HG03139 (cell line): ENCODE measurements around the gene EEF1G.
"Not testable (repeated sequence)": the region's sequence is repeated elsewhere in the genome, so short reads cannot be mapped to it uniquely, and the experiment has no call there.

ENCODE experiments used
- ATAC-seq: cut with Tn5 transposase; IDR thresholded peaks from one replicate; pipeline ENCODE4 v1.9.1; 2021; ENCODE audit not compliant: unreplicated experiment

The EEF1G gene, protein sequence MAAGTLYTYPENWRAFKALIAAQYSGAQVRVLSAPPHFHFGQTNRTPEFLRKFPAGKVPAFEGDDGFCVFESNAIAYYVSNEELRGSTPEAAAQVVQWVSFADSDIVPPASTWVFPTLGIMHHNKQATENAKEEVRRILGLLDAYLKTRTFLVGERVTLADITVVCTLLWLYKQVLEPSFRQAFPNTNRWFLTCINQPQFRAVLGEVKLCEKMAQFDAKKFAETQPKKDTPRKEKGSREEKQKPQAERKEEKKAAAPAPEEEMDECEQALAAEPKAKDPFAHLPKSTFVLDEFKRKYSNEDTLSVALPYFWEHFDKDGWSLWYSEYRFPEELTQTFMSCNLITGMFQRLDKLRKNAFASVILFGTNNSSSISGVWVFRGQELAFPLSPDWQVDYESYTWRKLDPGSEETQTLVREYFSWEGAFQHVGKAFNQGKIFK

DNA sequence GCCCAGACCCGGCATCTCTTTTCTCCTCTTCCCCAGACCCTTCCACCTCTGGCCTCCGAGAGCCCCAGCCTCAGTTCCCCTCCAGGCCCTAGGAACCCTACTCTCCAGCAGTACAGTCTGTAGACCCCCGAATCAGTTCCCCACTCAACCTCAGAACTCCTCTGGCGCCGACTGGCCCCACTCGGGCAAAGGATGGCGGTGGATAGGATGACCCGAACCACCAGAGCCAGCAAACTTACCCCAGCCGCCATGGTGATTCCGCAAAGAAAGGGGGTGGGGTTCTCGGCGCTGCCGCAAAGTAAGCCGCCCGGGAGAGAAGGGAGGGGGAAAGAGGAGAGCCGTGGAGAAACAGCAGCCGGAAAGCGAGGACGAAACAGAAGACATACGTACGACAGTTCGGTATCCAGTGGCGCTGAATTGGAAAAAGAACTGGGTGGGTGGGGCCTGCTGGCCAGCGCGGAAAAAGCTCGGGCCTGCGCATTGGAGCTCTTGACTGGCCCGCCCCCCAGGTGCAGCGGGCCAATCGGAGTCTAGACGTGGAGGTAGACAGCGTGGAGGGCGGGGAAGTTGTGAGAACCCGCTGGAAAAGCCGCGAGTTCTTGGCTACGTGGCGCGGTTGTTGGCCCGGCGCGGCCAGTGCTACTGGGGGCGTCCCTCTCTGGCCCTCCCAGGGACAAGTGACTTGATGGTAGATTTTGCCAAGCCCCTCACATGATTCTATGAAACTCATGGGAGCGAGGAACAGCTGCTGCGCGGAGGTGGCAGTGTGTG, at the start of gene EEF1G:
TSS of gene EEF1G (minus strand) at position 300 of the 771 bp plus-strand sequence. CDS start at position 251, 49 bp downstream.
- peak; percentile 80 for ATAC-seq

DNA sequence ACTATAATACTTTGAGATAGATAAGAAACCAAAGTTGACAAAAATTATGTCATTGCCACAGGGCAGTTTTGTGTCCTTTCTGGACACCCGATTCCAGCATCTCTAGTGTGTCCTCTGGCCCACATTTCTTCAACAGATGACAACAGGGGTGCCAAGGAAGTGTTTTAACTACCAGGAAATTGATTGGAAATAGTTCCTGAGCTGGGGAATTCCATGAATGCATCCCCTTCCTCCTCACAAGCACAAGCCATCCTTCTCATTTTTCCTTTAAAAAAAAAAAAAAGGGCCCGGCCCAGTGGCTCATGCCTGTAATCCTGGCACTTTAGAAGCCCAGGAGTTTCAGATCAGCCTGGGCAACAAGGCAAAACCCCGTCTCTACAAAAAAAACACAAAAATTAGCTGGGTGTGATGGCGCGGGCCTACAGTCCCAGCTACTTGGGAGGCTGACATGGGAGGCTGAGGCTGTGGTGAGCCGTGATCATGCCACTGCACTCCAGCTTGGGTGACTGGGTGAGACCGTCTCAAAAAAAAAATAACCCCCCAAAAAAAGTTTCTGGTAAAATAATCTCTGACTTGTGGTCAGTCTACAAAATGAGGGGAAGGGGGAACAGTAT, 48.9 kb upstream of the EEF1G start:
- no peak for ATAC-seq

DNA sequence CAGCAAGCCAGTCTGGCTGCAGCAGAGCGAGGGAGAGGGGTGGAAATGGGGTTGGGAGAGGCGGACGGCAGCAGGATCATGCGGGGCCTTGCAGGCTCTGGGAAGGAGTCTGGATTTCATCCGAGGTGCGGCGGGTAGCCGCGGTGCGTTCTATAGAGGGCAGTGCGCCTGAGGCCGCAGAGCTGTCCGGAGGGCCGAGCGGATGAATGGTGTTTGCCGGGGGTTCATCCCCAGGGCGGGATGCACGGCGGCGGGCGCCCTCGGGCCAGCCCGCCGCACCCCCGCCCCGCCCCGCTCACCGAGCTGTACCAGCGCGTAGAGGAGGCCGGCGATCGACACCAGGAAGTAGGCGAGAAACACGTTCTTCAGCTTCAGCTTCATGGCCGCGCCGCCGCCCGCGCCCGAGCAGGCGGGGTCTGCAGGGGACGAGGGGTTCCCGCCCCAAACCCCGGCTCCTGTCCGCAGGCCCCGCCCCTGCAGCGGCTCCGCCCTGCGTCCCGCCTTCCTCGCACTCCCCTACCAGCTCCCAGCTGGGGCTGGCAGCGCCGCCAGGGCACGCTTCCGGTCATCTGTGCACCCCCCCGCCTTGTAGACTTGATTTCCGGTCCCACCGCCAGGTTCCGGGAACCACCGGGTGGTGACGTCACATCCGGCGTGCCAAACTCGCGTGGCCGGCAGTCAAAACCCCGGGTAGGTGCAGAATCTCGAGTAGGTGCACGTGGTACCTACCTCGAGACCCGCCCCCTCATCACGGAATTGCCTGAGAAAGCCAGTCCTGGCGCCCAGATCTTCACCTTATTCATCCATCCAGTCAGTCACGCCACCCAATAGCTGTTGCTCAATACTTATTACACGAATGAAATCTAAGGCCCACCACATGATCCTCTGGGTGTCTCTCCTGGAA, 48.1 kb upstream of the EEF1G start, which contains the start of gene B3GAT3:
TSS of gene B3GAT3 (minus strand) at position 420 of the 904 bp plus-strand sequence. CDS start at position 381, 39 bp downstream.
- ATAC-seq: peak; percentile 92

DNA sequence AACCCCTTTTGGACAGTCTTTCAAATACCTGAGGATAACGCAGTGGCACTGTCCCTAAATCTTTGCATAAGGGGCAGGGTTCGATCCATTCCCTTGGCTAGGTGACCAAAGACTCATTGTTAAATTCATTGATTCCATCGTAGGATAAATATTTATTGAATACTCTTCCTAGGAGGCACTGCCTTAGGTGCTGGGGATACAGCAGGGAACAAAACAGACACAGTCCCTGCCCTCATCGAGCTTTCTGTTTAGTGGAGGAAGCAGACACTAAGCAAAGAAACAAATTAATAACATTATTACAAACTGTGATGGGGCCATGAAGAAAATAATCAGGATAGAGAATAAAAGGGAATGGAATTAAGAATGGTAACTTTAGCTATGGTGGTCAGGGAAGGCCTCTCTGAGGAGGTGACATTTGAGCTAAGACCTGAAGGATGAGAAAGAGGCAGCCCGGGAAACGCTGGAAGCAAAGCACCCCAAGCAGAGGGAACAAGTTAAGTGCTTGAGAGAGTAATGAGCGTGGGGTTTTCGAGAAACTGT, 47.4 kb upstream of the EEF1G start:
- ATAC-seq: no peak

DNA sequence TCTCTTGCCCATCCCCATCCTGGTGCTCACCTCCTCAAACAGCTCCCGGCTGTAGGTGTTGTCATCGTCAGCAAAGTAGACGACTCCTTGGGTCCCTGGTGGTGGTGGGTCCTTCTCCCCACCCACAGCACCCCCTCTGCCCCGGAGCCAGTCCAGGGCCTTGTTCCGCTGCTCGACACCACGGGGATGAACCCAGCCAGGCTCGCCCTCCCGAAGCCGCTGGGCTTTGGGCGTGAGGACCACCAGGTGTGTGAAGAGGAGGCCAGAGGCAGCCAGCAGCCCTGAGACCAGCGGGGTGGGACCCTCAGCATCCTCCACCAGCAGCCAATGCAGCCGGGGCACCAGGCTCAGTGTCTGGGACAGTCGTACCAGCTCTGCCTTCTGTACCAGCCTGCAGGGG, 43.3 kb upstream of the EEF1G start:
- not testable (repeated sequence) for ATAC-seq

DNA sequence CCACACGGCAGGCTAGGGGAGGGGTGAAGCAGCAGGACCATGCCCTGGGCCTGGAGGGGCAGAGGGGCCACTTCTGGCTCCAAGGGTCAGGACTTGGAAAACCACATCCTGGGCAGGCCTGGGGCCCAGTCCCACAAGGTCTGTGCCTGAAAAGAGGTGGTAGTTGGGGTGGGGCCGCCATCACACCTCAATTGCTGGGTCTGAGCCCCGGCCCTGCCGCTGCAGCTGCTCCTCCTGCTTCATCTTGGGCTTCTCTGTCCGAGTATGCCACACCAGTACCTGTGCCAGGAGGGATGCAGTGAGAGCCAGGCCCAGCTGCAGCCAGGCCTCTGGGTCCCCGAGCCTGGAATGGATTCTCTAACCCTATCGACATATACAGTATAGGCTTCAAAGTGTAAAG, 41.8 kb upstream of the EEF1G start:
- no peak for ATAC-seq

DNA sequence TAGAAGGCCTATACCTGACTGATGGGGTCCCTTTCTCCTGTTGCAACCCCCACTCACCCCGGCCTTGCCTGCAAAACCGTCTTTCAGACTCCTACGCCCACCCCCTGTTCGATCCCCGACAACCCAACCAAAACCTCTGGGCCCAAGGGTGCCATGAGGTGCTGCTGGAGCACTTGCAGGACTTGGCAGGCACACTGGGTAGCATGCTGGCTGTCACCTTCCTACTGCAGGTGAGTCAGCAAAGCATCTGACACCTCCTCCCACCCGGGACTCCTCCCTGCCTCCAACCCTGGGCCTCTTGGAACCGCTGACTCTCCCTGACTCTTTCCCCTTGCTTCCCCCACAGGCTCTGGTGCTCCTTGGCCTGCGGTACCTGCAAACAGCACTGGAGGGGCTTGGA, 40.6 kb upstream of the EEF1G start:
- no peak for ATAC-seq

DNA sequence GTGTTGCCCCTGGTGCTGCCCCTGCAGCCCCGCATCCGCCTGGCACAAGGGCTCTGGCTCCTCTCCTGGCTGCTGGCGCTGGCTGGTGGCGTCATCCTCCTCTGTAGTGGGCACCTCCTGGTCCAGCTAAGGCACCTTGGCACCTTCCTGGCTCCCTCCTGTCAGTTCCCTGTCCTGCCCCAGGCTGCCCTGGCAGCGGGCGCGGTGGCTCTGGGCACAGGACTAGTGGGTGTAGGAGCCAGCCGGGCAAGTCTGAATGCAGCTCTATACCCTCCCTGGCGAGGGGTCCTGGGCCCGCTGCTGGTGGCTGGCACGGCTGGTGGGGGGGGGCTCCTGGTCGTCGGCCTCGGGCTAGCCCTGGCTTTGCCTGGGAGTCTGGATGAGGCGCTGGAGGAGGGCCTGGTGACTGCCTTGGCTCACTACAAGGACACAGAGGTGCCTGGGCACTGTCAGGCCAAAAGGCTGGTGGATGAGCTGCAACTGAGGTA, 39.6 kb upstream of the EEF1G start:
- no peak for ATAC-seq

DNA sequence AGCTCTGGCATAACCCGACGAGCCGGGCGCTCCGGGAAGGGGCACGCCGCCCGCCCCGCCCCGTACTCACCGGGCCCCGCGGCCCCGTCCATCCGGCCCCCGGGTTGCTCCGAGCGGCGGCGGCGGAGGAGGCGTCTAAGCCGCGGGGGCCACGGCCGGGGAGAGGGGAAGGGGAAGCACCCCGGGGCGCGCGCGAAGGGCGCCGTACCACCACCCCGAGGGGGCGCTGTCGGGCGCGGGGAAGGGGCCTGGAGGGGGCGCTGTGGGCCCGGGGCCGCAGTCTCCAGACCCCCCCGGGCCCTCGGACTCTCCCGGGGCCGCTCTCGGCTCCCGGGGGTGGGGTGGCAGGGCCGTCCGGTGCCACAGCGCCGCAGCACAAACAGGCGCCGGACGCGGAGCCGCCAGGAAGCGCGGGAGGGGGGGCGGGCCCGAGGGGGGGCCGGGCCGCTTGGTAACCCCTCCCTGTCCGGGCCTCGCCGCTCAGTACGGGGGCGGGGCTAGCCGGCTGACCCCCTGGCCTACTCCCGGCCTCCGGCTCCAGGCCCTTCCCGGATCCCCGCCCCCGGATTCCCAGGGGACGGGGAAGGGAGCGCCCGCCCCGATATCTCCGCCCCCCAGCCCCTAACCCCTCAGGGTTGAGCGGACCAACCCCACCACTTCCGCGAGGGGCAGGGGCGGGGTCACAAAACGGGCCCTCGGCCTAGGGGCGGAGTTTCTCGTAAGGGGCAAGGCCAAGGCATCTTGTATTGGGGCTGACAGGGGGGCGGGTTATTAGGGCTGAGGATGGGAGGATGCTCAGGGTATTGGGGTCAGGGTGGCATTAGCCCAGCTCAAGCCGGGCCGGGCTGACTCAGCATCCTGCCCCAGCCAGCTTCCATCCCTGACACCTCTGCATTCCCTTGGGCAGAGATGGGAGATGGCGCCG, 38.9 kb upstream of the EEF1G start, which contains the start of the genes EML3 and ROM1:
TSS of gene EML3 (minus strand) at position 410 of the 925 bp plus-strand sequence. CDS start at position 92, 318 bp downstream.
TSS of gene ROM1 (plus strand) at position 892 of the 925 bp plus-strand sequence. CDS start at position 917, 25 bp downstream.
- ATAC-seq: peak; percentile 49

DNA sequence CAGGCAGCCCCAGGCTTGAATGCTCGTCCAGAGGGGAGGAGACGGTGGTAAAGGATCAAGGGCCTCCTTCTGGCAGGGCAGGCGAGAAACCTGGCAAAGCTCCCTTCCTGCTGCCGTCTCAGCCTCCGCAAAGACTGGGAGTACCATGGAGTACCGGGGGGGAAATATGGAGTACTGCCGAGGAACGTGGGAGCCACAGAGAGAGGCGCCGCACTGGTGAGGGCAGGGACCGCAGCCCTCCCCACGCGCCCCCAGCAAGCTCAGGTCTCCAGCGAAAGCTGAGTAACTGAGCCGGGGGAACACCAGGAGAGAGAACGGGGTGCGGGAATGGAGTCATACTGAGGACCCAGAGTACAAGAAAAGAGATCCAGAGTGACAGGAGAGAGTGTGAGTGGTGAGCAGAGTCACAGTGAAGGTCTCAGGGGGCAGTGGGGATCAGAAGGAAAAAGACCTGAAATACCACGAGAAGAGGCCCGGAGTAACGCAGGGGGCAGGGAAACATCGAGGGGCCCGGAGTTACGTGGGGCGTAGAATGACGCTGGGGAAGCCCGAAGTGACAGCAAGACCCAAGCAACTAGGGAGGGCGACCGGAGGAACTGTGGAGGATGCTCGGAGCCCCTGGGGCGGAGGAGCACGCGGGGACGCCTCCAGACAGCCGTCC, 38.1 kb upstream of the EEF1G start:
- ATAC-seq: peak; percentile 18

DNA sequence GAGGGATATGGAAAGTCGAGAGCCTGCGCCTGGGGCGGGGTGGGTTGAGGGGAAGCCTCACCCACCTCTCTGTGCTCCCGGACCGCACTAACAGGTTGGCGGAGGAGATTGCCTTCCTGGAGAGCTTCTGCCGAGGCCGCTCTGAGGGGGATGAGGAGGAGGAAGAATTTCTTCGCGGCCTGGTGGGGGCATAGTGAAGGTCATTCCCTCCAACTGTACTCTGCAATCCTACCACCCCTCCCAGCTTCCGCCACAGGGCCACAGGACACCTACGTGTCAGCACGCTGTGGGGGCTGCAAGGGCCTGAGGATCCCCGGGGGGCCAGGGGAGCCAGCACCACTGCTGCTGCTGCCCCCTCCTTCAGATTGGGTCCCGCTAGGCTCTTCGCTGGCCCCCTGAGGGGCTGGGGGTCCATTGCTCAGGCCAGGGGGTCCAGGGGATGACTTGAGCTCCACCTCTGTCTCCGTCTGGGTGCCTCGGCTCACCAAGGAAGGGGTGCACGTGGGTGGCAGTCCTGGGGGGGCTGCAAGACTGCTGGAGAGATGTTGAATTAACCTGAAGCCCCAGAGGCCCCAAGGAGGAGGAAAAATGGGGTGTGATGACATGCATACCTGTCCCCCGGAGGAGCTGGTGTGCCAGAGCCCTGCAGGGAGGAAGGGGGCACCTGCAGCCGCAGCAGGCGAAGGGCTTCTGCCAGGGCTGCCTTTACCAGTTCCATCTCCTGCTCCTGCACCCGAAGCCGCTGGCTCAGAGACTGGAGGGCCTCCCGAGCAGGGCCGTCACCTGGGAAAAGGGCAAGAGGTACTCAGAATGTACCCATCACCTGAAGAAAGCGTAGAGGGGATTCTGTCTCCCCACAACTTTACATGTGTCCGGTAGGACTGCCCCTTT, 37.4 kb upstream of the EEF1G start:
- ATAC-seq: no peak

DNA sequence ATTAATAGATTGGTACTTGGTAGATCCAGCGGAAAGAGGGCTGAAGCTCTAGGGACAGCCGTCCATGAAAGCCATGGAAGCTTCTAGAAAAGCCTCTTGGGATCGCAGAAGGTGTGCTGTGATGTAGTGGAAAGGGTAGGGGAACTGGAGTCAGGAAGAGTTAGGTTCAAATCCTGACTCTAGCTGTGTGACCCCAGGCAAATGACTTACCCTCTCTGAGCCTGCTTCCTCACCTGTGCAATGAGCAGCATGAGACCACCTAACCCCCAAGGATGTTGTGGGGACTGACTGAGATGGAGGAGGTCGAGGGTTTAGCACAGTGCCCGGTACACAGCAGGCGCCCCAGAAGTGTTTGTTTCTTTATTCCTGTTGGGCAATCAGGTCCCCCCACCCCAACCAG, 36.7 kb upstream of the EEF1G start:
- no peak for ATAC-seq

DNA sequence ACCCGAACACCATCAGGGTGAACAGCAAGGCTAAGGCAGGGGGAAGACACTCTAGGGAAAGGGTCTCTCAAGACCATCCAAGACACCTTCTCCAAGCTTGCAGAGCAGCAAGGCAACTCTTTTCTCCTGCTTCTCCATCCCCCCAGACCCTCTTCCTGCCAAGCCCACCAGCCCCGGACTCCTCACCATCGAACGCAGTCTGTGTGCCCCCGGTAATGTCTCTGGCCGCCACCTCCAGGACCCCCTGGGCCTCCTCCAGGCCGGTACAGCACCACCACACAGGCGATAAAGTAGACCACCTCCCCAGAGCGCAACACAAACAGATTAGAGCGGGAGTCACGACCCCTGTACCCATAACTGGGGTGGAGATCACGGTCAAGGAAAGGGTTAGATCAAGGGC, 35.1 kb upstream of the EEF1G start:
- ATAC-seq: no peak

DNA sequence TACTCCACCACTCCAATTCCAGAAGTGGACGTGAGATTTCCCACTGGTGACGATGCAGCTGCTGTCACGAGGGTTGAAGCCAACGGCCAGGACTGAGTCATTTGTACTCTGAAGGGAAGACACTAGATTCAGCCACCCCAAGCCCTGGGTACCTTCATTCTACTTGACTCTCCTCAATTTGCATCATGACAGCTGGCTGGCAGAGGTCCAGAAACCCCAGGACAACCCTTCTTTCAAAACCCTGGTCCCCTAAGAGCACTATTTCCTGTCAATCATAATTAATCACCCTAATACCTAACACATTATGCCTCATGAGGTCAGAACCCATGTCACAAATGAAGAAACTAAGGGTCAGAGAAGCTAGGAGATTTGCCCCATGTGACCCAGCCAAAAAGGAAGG, 34.0 kb upstream of the EEF1G start:
- no peak for ATAC-seq

DNA sequence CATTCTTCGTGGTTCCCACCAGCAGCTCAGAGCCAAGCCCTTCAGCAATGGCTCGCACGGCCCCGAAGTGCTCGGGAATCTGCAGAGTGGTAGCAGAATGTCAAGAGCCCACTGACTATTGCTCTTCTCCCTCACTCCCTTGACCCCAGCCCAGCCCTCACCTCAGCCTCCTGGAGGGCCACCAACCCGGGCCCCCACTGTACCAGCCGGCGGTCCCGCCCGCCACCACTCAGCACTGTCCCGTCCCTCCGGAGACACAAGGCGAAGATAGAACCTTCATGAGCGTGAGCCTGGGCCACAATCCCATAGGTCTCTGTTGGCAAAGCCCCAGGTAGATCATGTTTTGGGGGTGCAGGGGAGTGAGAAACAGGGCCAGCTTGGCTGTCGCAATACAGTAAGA, 32.2 kb upstream of the EEF1G start:
- no peak for ATAC-seq

DNA sequence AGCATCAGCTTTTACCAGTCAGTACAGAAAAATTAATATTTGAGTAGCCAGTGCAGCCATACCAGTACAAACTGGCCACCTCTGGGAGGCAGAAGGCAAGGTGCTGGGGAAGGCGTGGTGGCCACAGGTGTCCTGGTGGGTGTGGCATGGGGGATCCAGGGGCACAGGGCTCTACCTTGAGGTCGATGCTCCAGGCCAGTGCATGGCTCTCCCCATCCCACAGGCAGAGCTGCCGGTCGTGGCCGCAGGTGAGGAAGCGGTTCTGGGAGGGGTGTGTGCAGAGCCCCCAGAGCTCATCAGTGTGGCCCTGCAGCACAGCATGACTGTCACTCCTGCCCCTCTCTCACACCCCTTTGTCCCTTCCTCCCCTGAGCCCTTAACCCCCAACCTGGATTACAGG, 31.8 kb upstream of the EEF1G start:
- no peak for ATAC-seq

DNA sequence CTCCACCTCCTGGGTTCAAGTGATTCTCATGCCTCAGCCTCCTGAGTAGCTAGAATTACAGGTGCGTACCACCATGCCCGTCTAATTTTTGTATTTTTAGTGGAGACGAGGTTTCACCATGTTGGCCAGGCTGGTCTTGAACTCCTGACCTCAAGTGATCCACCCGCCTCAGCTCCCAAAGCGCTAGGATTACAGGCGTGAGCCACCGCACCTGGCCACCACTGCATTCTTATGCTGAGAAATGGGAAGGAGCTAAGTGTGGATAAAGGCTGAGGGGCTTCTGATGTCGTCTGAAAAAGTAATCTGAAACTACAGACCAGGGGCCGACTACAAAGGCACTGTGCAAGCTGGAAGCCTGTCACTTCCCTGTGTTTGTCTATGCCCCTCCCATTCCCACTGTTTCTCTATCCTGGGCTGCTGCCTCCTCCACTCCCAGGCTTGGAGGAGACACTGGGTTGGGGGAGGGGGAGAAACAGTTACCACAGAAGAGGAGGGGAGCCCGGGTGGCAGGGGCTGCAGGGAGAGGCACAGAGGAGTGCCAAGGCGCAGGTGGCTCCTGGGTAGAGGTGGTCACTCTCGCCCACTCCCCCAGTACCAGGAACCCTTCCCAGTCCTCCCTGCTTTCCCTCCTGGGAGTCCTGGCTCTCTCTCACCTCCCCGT, 30.9 kb upstream of the EEF1G start:
- ATAC-seq: no peak
